Liver (tissue), 9 donors: Measurements from ENCODE around the gene ESPN. TPM values are rescaled to one million over a fixed set of nuclear protein-coding genes. Genes with fewer than 3 reads are reported as not detected.

ENCODE experiments used
- DNase-seq: peaks from one replicate; pipeline ENCODE4 v3.0.0-alpha.2; 2017; ENCODE audit warnings: low spot score
- H3K27ac ChIP-seq, 2 donors: one replicate each; pipeline ENCODE4 v1.7.0; 2013; ENCODE audit warnings: inconsistent platforms in 2 of 2, low read length in 2 of 2, control low read depth in 1 of 2, low read depth in 1 of 2, mild to moderate bottlenecking in 1 of 2
- H3K27me3 ChIP-seq, 4 donors: one replicate each; pipeline versions ENCODE4 v1.6.1 to v1.7.0; 2013; ENCODE audit warnings: low read length in 3 of 4, inconsistent platforms in 1 of 4, mild to moderate bottlenecking in 1 of 4, moderate library complexity in 1 of 4; ENCODE audit not compliant: control insufficient read depth in 4 of 4, insufficient read depth in 4 of 4
- H3K36me3 ChIP-seq, 4 donors: one replicate each; pipeline versions ENCODE4 v1.6.1 to v1.7.0; 2013; ENCODE audit warnings: low read length in 3 of 4, mild to moderate bottlenecking in 3 of 4, low read depth in 1 of 4, moderate library complexity in 1 of 4; ENCODE audit not compliant: control insufficient read depth in 4 of 4, insufficient read depth in 3 of 4
- H3K4me1 ChIP-seq, 4 donors: one replicate each; pipeline versions ENCODE4 v1.6.1 to v1.7.0; 2013; ENCODE audit warnings: low read length in 3 of 4, mild to moderate bottlenecking in 3 of 4, moderate library complexity in 1 of 4; ENCODE audit not compliant: control insufficient read depth in 4 of 4, insufficient read depth in 4 of 4
- H3K4me3 ChIP-seq, 3 donors: one replicate each; pipeline versions ENCODE4 v1.6.1 to v1.7.0; 2013; ENCODE audit warnings: low read length in 3 of 3, control low read depth in 1 of 3, low read depth in 1 of 3, mild to moderate bottlenecking in 1 of 3
- H3K9ac ChIP-seq, 2 donors: one replicate each; pipeline ENCODE4 v1.7.0; 2013; ENCODE audit warnings: low read length in 2 of 2, mild to moderate bottlenecking in 2 of 2, moderate library complexity in 2 of 2, control low read depth in 1 of 2, low read depth in 1 of 2
- H3K9me3 ChIP-seq, 4 donors: one replicate each; pipeline versions ENCODE4 v1.6.1 to v1.7.0; 2013; ENCODE audit warnings: low read length in 3 of 4; ENCODE audit not compliant: control insufficient read depth in 4 of 4
- CTCF ChIP-seq: fragments of 150-350 bp; IDR thresholded peaks from 2 replicates; pipeline ENCODE4 v1.5.1; 2017; ENCODE audit warnings: improper control_type of control experiment, low read depth, low read length; ENCODE audit not compliant: missing input control
- EGR1 ChIP-seq, 2 donors: IDR thresholded peaks; 2 replicates each; pipeline ENCODE4 v1.6.1; 2016 to 2018; ENCODE audit warnings: antibody characterized with exemption in 2 of 2, low read depth in 2 of 2
- FOXA1 ChIP-seq: IDR thresholded peaks from 2 replicates; pipeline ENCODE4 v1.6.1; 2016; ENCODE audit warnings: antibody characterized with exemption
- FOXA2 ChIP-seq: IDR thresholded peaks from 2 replicates; pipeline ENCODE4 v1.6.1; 2016; ENCODE audit warnings: antibody characterized with exemption
- GABPA ChIP-seq, 2 donors: IDR thresholded peaks in 1 of 2; conservative IDR thresholded peaks in 1 of 2; 2 replicates each; pipeline ENCODE4 v1.6.1; 2016; ENCODE audit warnings: antibody characterized with exemption in 2 of 2, mild to moderate bottlenecking in 1 of 2, moderate library complexity in 1 of 2
- HNF4A ChIP-seq, 2 donors: conservative IDR thresholded peaks; 2 replicates each; pipeline ENCODE4 v1.6.1; 2016; ENCODE audit warnings: antibody characterized with exemption in 2 of 2, mild to moderate bottlenecking in 2 of 2
- HNF4G ChIP-seq: IDR thresholded peaks from 2 replicates; pipeline ENCODE4 v1.6.1; 2016; ENCODE audit warnings: antibody characterized with exemption
- JUND ChIP-seq, 2 donors: IDR thresholded peaks; 2 replicates each; pipeline ENCODE4 v1.6.1; 2016; ENCODE audit warnings: antibody characterized with exemption in 2 of 2
- NR2F2 ChIP-seq: IDR thresholded peaks from 2 replicates; pipeline ENCODE4 v1.6.1; 2016; ENCODE audit warnings: antibody characterized with exemption
- RAD21 ChIP-seq, 2 donors: IDR thresholded peaks; 2 replicates each; pipeline ENCODE4 v1.6.1; 2016; ENCODE audit warnings: antibody characterized with exemption in 2 of 2, mild to moderate bottlenecking in 2 of 2
- RXRA ChIP-seq, 2 donors: IDR thresholded peaks; 2 replicates each; pipeline ENCODE4 v1.6.1; 2017 to 2018; ENCODE audit warnings: antibody characterized with exemption in 2 of 2, mild to moderate bottlenecking in 1 of 2
- TAF1 ChIP-seq: conservative IDR thresholded peaks from 2 replicates; pipeline ENCODE4 v1.6.1; 2016; ENCODE audit warnings: antibody characterized with exemption, mild to moderate bottlenecking
- ZBTB33 ChIP-seq: IDR thresholded peaks from 2 replicates; pipeline ENCODE4 v1.6.1; 2016; ENCODE audit warnings: antibody characterized with exemption
- WGBS: extraction: QIAGEN DNeasy Blood & Tissue Kit; methylation state at CpG from one replicate; pipeline ENCODE4 v1.1.7; 2013; 5-methylcytosine and 5-hydroxymethylcytosine counted together
- polyA plus RNA-seq, 2 donors: library from polyadenylated mRNA; stranded (reverse) in 1 of 2; unstranded in 1 of 2; fragments of 200-250 nt in 1 of 2; fragments of >200 nt in 1 of 2; fragmentation: Nextera tagmentation in 1 of 2; extraction: Ambion mirVana in 1 of 2; gene quantifications; one replicate each; pipeline versions ENCODE4 v1.2.1 to v1.2.3, GENCODE V29; 2013 to 2015
- total RNA-seq, 2 donors: library from RNA; depleted of rRNA; stranded (reverse); fragments of >200 nt; gene quantifications; one replicate each; pipeline ENCODE4 v1.2.3, GENCODE V29; 2014
- TF ChIP-seq, protein P1 (sequence below): IDR thresholded peaks from 2 replicates; pipeline ENCODE4 v1.6.1; 2016; ENCODE audit warnings: antibody characterized with exemption
- TF ChIP-seq, protein P2 (sequence below): IDR thresholded peaks from 2 replicates; pipeline ENCODE4 v1.6.1; 2016; ENCODE audit warnings: antibody characterized with exemption
- donor health status: healthy.
- donor health status: healthy.
- donor health status: healthy.
- donor health status: healthy.
- donor health status: healthy.

The ESPN gene
- total and polyA plus RNA-seq, 4 donors = 61.5 to 103 (median 68.2) TPM

DNA sequence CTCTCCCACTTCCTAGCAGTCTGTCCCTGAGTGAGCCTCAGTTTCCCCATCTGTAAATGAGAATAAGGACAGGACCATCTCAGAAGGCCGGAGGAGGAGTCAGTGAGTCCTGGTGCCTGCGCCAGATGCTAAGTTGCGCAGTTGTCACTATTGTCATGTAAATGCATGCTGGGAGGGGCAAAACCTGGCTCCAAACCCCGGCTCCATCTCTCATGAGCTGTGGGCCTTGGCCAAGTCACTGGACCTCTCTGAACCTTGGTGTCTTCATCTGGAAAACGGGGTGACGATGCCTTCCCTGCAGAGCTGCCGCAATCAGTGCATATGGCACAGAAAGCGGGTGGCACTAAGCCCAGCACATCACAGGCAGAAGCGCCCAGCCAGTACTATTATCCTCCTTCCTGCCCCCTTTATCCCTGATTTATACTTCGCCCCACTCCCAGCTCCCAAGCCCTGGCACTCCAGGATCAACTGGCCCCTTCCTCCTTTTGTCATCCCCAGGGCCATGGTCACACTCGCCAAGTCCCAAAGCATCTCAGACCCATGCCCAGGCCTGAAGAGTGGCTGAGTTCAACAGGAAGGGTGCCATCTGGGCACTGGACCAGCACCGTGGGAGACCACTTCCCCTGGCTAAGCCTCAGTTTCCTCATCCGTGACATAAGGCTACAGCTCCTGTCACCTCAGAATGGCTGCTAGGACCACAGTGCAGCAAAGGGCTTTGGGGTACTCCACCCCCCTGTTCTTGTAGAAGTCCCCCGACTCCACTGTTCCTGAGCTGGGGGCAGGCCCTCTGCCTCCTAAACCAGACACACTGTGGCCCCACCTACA is 71.2 kb downstream of the ESPN start:
- Histone ChIP-seq H3K4me1 (peaks cover 5 to 18% (median 13%) of the 10 kb centered on the region in 4 donors), H3K9ac (no peak overlapping the region), H3K36me3 (no peaks in the 10 kb centered on the region), H3K27me3 (no peaks in the 10 kb centered on the region), H3K4me3 (no peak overlapping the region), H3K9me3 (no peaks in the 10 kb centered on the region), H3K27ac (no peak overlapping the region)
- no peak for DNase-seq
- WGBS = 81% methylated on average over 14 of the region's 14 CpGs
- TF ChIP-seq FOXA1 (no peak), EGR1 (IDR thresholded peaks at IDR 0.05; ENCODE audit: low read depth in 2 of 2) (no peak), ZBTB33 (no peak)

DNA sequence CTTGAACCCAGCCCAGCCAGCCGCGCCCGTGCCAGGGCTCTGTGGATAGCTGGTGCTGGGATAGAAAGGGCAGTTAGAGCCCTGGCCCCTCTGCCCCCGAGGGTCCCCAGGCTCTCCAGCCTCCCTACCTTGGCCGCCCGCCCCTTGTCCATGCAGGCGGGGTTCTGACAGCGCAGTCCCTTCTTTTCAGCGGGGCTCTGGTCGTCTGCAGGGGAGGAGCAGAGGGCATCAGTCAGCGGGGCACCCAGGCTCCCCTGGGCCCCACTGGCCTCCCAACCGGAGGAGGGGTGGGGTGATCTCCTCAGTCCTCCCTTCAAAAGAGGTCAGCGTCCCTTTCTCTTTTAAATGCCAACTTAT is 71.8 kb downstream of the ESPN start:
- H3K4me3 ChIP-seq = no peak overlapping the region
- peaks cover 3 to 15% (median 8%) of the 10 kb centered on the region in 4 donors for H3K4me1 ChIP-seq
- no peak overlapping the region for H3K27ac ChIP-seq

More for the DNA sequence above, 71.8 kb downstream of the ESPN start:
- no peak for DNase-seq
- no peaks in the 10 kb centered on the region for H3K9me3 ChIP-seq
- no peak overlapping the region for H3K9ac ChIP-seq
- 32% methylated on average over 13 of the region's 13 CpGs for WGBS
- no peaks in the 10 kb centered on the region for H3K27me3 ChIP-seq
- H3K36me3 ChIP-seq = no peaks in the 10 kb centered on the region
- TF ChIP-seq GABPA (IDR thresholded peaks at IDR 0.05 in 1 of 2, conservative IDR thresholded peaks at IDR 0.05 in 1 of 2) (no peak), TAF1 (no peak), FOXA1 (no peak), ZBTB33 (no peak), EGR1 (IDR thresholded peaks at IDR 0.05; ENCODE audit: low read depth in 2 of 2) (no peak), NR2F2 (no peak), FOXA2 (no peak), RXRA (IDR thresholded peaks at IDR 0.05) (no peak), CTCF (no peak), RAD21 (IDR thresholded peaks at IDR 0.05) (no peak), HNF4A (conservative IDR thresholded peaks at IDR 0.05) (no peak), JUND (IDR thresholded peaks at IDR 0.05) (no peak), HNF4G (no peak)
- TF ChIP-seq, protein P1, sequence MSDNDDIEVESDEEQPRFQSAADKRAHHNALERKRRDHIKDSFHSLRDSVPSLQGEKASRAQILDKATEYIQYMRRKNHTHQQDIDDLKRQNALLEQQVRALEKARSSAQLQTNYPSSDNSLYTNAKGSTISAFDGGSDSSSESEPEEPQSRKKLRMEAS = no peak
- TF ChIP-seq, protein P2, sequence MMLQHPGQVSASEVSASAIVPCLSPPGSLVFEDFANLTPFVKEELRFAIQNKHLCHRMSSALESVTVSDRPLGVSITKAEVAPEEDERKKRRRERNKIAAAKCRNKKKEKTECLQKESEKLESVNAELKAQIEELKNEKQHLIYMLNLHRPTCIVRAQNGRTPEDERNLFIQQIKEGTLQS = no peak
